Left hindlimb (tissue), 1 donor: ENCODE measurements around the gene STUM.
A peak's percentile ranks its signal among the peaks of the same experiment; 100 is the strongest.

Source experiments
- DNase-seq: peaks from one replicate; pipeline ENCODE4 v3.0.0-alpha.2; 2018

STUM gene

DNA sequence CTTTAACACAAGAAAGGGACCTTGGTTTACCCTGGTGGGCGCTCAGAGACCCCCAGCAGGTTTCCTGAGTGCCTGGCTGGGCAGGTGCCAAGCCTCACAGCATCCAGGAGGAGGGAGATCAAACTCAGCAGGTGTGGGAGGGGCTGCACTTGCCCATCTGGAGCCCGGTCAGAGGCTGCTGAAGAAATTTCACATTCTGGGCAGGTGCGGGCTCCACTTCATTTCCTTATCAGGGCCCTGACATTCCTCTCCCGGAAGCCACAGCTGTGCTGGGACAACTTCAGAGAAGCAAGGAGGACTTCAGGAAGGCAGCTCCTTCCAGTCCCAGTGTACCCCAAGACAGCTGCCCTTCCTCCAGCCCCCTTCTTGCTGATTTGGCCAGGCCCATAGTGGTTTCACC lies 107.6 kb downstream of the STUM start:
- no peak for DNase-seq

DNA sequence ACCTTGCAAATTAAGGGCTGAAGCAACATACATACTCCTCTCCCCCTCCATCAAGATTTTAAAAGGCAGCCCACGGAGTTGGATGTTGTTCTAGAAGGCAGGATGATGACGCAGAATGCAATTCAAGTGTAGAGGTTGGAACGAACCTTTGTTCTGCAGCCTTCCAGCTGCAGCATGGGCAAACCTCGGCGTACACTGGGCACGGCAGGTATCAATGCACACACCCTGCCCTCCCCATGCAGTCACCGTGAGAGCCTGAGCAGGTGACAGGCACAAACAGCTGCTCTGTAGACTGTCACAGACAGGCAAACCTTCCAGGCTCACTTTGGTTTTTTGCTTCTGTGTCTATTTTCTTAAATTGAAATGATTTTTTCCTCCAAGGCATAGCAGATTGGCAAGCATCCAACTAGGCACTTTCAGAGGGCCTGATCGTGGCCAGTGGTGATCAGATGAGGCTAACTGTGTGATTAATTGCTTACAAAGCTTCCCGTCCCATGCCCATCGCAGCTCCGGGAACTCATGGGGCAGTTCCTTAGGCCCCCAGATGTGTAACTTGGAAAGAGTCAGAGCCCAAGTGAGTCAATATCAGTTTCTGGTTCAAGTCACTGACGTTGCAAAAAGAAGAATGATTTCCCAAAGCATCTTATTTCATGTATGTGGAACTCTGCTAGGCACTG lies 108.2 kb downstream of the STUM start:
- DNase-seq: no peak

DNA sequence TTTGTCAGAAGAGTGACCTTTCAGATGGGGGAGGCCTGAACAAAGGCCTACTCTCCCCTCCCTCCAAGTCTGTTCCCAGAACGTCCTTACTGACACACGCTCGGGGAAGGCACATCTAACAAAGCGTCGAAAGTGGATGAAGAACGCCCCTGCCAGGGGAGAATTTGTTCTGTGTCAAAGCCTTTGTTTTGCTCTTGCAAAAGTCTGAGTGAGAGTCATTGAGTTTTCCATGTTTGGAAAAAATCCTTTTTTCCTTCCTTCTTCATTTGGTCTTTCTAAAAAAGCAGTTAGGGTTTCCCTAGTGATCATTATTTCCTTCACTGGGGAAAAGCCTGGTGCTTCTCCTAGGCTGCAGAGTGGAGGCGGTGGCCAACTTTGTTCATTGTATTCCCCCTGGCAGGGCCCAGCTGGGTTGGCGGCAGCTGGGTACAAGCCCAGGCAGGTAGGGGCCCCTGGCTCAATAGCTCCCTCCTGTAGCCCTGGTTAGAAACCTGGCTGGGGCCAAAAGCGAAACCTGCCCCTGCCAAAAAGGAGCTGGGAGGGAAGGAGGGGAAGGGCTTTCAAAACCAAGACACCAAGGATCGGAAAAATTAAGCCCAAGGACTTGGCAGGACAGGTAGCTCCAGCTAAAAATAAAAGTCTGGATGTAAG lies 109.5 kb downstream of the STUM start:
- peak; percentile 85 for DNase-seq

DNA sequence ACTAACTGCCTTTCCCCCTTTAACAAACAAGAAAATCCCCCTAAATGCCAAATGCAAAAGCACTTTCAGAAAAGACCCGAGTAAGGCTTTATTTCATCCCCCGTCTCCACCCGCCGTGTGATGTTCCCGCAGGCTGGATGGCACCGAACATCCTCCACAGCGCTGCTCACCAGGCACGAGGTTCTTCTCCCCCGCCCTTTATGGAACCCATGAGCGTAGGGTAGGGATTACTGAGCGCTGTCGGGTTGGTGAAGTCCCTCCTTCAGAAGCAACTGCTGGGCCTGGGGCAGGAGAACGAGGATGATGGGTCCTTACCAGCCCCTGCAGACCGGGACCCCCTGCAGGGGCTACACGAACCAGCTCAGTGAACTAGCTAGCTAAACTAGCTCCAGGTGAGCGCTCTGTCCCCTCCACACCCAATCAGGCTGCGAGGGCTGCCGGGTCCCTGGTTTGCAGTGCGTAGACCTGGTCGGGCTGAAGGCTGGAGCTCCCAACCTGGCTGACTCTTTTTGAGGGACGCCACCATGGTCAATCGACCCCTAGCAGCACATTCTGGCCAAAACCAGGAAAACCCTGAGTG lies 110.1 kb downstream of the STUM start:
- DNase-seq: no peak
